Liver (tissue), 9 donors: Measurements from ENCODE around the gene WHRN. TPM values are rescaled to one million over a fixed set of nuclear protein-coding genes. Genes with fewer than 3 reads are reported as not detected.

Source experiments
- DNase-seq: peaks from one replicate; pipeline ENCODE4 v3.0.0-alpha.2; 2017; ENCODE audit warnings: low spot score
- H3K27ac ChIP-seq, 2 donors: one replicate each; pipeline ENCODE4 v1.7.0; 2013; ENCODE audit warnings: inconsistent platforms in 2 of 2, low read length in 2 of 2, control low read depth in 1 of 2, low read depth in 1 of 2, mild to moderate bottlenecking in 1 of 2
- H3K27me3 ChIP-seq, 4 donors: one replicate each; pipeline versions ENCODE4 v1.6.1 to v1.7.0; 2013; ENCODE audit warnings: low read length in 3 of 4, inconsistent platforms in 1 of 4, mild to moderate bottlenecking in 1 of 4, moderate library complexity in 1 of 4; ENCODE audit not compliant: control insufficient read depth in 4 of 4, insufficient read depth in 4 of 4
- H3K36me3 ChIP-seq, 4 donors: one replicate each; pipeline versions ENCODE4 v1.6.1 to v1.7.0; 2013; ENCODE audit warnings: low read length in 3 of 4, mild to moderate bottlenecking in 3 of 4, low read depth in 1 of 4, moderate library complexity in 1 of 4; ENCODE audit not compliant: control insufficient read depth in 4 of 4, insufficient read depth in 3 of 4
- H3K4me1 ChIP-seq, 4 donors: one replicate each; pipeline versions ENCODE4 v1.6.1 to v1.7.0; 2013; ENCODE audit warnings: low read length in 3 of 4, mild to moderate bottlenecking in 3 of 4, moderate library complexity in 1 of 4; ENCODE audit not compliant: control insufficient read depth in 4 of 4, insufficient read depth in 4 of 4
- H3K4me3 ChIP-seq, 3 donors: one replicate each; pipeline versions ENCODE4 v1.6.1 to v1.7.0; 2013; ENCODE audit warnings: low read length in 3 of 3, control low read depth in 1 of 3, low read depth in 1 of 3, mild to moderate bottlenecking in 1 of 3
- H3K9ac ChIP-seq, 2 donors: one replicate each; pipeline ENCODE4 v1.7.0; 2013; ENCODE audit warnings: low read length in 2 of 2, mild to moderate bottlenecking in 2 of 2, moderate library complexity in 2 of 2, control low read depth in 1 of 2, low read depth in 1 of 2
- H3K9me3 ChIP-seq, 4 donors: one replicate each; pipeline versions ENCODE4 v1.6.1 to v1.7.0; 2013; ENCODE audit warnings: low read length in 3 of 4; ENCODE audit not compliant: control insufficient read depth in 4 of 4
- ATF3 ChIP-seq: IDR thresholded peaks from 2 replicates; pipeline ENCODE4 v1.6.1; 2016; ENCODE audit warnings: antibody characterized with exemption
- EGR1 ChIP-seq, 2 donors: IDR thresholded peaks; 2 replicates each; pipeline ENCODE4 v1.6.1; 2016 to 2018; ENCODE audit warnings: antibody characterized with exemption in 2 of 2, low read depth in 2 of 2
- FOXA2 ChIP-seq: IDR thresholded peaks from 2 replicates; pipeline ENCODE4 v1.6.1; 2016; ENCODE audit warnings: antibody characterized with exemption
- GABPA ChIP-seq, 2 donors: IDR thresholded peaks in 1 of 2; conservative IDR thresholded peaks in 1 of 2; 2 replicates each; pipeline ENCODE4 v1.6.1; 2016; ENCODE audit warnings: antibody characterized with exemption in 2 of 2, mild to moderate bottlenecking in 1 of 2, moderate library complexity in 1 of 2
- HNF4A ChIP-seq, 2 donors: conservative IDR thresholded peaks; 2 replicates each; pipeline ENCODE4 v1.6.1; 2016; ENCODE audit warnings: antibody characterized with exemption in 2 of 2, mild to moderate bottlenecking in 2 of 2
- HNF4G ChIP-seq: IDR thresholded peaks from 2 replicates; pipeline ENCODE4 v1.6.1; 2016; ENCODE audit warnings: antibody characterized with exemption
- JUND ChIP-seq, 2 donors: IDR thresholded peaks; 2 replicates each; pipeline ENCODE4 v1.6.1; 2016; ENCODE audit warnings: antibody characterized with exemption in 2 of 2
- MAX ChIP-seq: IDR thresholded peaks from 2 replicates; pipeline ENCODE4 v1.6.1; 2016; ENCODE audit warnings: antibody characterized with exemption
- NR2F2 ChIP-seq: IDR thresholded peaks from 2 replicates; pipeline ENCODE4 v1.6.1; 2016; ENCODE audit warnings: antibody characterized with exemption
- RAD21 ChIP-seq, 2 donors: IDR thresholded peaks; 2 replicates each; pipeline ENCODE4 v1.6.1; 2016; ENCODE audit warnings: antibody characterized with exemption in 2 of 2, mild to moderate bottlenecking in 2 of 2
- REST ChIP-seq: IDR thresholded peaks from 2 replicates; pipeline ENCODE4 v1.6.1; 2016; ENCODE audit warnings: antibody characterized with exemption, mild to moderate bottlenecking
- RXRA ChIP-seq, 2 donors: IDR thresholded peaks; 2 replicates each; pipeline ENCODE4 v1.6.1; 2017 to 2018; ENCODE audit warnings: antibody characterized with exemption in 2 of 2, mild to moderate bottlenecking in 1 of 2
- SP1 ChIP-seq: IDR thresholded peaks from 2 replicates; pipeline ENCODE4 v1.6.1; 2018; ENCODE audit warnings: antibody characterized with exemption, mild to moderate bottlenecking
- TAF1 ChIP-seq: conservative IDR thresholded peaks from 2 replicates; pipeline ENCODE4 v1.6.1; 2016; ENCODE audit warnings: antibody characterized with exemption, mild to moderate bottlenecking
- WGBS: extraction: QIAGEN DNeasy Blood & Tissue Kit; methylation state at CpG from one replicate; pipeline ENCODE4 v1.1.7; 2013; 5-methylcytosine and 5-hydroxymethylcytosine counted together
- polyA plus RNA-seq, 2 donors: library from polyadenylated mRNA; stranded (reverse) in 1 of 2; unstranded in 1 of 2; fragments of 200-250 nt in 1 of 2; fragments of >200 nt in 1 of 2; fragmentation: Nextera tagmentation in 1 of 2; extraction: Ambion mirVana in 1 of 2; gene quantifications; one replicate each; pipeline versions ENCODE4 v1.2.1 to v1.2.3, GENCODE V29; 2013 to 2015
- total RNA-seq, 2 donors: library from RNA; depleted of rRNA; stranded (reverse); fragments of >200 nt; gene quantifications; one replicate each; pipeline ENCODE4 v1.2.3, GENCODE V29; 2014
- TF ChIP-seq, protein P1 (sequence below): fragments of 150-350 bp; IDR thresholded peaks from 2 replicates; pipeline ENCODE4 v1.5.1; 2017; ENCODE audit warnings: improper control_type of control experiment, low read depth, low read length; ENCODE audit not compliant: missing input control
- TF ChIP-seq, protein P2 (sequence below): IDR thresholded peaks from 2 replicates; pipeline ENCODE4 v1.6.1; 2016; ENCODE audit warnings: antibody characterized with exemption
- donor health status: healthy.
- donor health status: healthy.
- donor health status: healthy.
- donor health status: healthy.
- donor health status: healthy.

Gene WHRN
- total and polyA plus RNA-seq, 4 donors, result 0.42 to 1.9 (median 0.88) TPM

DNA sequence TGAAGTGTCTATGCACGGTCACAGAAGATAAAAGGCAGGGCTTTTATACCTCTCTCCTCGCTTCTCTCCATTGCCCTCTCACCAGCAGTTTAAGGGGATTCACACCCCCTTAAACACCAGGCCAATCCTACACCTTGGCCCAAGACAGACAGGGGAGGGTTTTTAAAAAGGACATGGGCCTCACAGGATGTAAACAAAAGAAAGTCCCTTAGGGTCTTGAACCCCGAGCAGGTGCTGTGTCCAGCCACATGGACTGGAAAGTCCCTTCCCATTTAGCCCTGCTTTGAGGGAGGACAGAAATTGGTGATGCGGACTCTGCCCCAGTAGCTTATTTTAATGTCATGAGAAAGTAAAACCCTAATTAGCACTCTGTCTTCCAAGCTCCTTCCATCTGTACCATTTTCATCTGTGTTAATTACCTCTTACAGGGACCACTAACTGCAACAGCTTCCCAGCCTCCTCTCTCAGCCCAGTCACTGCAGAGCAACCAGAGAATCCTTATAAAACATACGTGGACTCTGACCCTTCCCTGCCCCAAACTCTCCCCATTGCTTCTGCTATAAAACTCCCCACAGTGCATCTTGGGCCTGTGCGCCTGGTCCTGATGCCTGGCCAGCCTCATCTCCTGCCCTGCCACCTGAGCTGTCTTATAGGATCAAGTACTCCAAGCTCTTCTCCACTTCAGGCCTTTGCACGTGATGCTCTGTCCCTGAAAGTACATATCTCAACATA lies 16.7 kb downstream of the WHRN start:
- Histone ChIP-seq H3K9me3 (no peaks in the 10 kb centered on the region), H3K36me3 (no peaks in the 10 kb centered on the region), H3K4me3 (no peak overlapping the region), H3K27ac (no peak overlapping the region), H3K4me1 (peaks cover 0 to 3% (median 2%) of the 10 kb centered on the region in 4 donors), H3K9ac (no peak overlapping the region), H3K27me3 (no peaks in the 10 kb centered on the region)
- WGBS, result 76% methylated on average over 7 of the region's 7 CpGs
- TF ChIP-seq, protein P1, sequence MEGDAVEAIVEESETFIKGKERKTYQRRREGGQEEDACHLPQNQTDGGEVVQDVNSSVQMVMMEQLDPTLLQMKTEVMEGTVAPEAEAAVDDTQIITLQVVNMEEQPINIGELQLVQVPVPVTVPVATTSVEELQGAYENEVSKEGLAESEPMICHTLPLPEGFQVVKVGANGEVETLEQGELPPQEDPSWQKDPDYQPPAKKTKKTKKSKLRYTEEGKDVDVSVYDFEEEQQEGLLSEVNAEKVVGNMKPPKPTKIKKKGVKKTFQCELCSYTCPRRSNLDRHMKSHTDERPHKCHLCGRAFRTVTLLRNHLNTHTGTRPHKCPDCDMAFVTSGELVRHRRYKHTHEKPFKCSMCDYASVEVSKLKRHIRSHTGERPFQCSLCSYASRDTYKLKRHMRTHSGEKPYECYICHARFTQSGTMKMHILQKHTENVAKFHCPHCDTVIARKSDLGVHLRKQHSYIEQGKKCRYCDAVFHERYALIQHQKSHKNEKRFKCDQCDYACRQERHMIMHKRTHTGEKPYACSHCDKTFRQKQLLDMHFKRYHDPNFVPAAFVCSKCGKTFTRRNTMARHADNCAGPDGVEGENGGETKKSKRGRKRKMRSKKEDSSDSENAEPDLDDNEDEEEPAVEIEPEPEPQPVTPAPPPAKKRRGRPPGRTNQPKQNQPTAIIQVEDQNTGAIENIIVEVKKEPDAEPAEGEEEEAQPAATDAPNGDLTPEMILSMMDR, result no peak
- TF ChIP-seq, protein P2, sequence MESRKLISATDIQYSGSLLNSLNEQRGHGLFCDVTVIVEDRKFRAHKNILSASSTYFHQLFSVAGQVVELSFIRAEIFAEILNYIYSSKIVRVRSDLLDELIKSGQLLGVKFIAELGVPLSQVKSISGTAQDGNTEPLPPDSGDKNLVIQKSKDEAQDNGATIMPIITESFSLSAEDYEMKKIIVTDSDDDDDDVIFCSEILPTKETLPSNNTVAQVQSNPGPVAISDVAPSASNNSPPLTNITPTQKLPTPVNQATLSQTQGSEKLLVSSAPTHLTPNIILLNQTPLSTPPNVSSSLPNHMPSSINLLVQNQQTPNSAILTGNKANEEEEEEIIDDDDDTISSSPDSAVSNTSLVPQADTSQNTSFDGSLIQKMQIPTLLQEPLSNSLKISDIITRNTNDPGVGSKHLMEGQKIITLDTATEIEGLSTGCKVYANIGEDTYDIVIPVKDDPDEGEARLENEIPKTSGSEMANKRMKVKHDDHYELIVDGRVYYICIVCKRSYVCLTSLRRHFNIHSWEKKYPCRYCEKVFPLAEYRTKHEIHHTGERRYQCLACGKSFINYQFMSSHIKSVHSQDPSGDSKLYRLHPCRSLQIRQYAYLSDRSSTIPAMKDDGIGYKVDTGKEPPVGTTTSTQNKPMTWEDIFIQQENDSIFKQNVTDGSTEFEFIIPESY, result no peak
- TF ChIP-seq ATF3 (no peak), FOXA2 (no peak), NR2F2 (no peak), REST (no peak), SP1 (no peak), RAD21 (IDR thresholded peaks at IDR 0.05) (no peak), EGR1 (IDR thresholded peaks at IDR 0.05; ENCODE audit: low read depth in 2 of 2) (no peak), HNF4G (no peak), TAF1 (no peak), MAX (no peak)
- no peak for DNase-seq

GRCh38 chr9:114487607-114488300 lies 17.5 kb downstream of the WHRN start:
- Histone ChIP-seq H3K9ac (no peak overlapping the region), H3K9me3 (no peaks in the 10 kb centered on the region), H3K27ac (no peak overlapping the region), H3K27me3 (no peaks in the 10 kb centered on the region), H3K4me3 (no peak overlapping the region), H3K4me1 (no peaks in the 10 kb centered on the region), H3K36me3 (no peaks in the 10 kb centered on the region)
- 72% methylated on average over 6 of the region's 6 CpGs for WGBS
- DNase-seq, result peak; percentile 51
- TF ChIP-seq HNF4A (conservative IDR thresholded peaks at IDR 0.05) (no peak), TAF1 (no peak), HNF4G (no peak), MAX (no peak), NR2F2 (no peak), RAD21 (IDR thresholded peaks at IDR 0.05) (peak; percentile 93 to 97), RXRA (IDR thresholded peaks at IDR 0.05) (no peak), ATF3 (no peak), EGR1 (IDR thresholded peaks at IDR 0.05; ENCODE audit: low read depth in 2 of 2) (no peak), GABPA (IDR thresholded peaks at IDR 0.05 in 1 of 2, conservative IDR thresholded peaks at IDR 0.05 in 1 of 2) (no peak), JUND (IDR thresholded peaks at IDR 0.05) (no peak)
- TF ChIP-seq, protein P2, result no peak
